OCI-LY1 (cell line): ENCODE data around the gene NDUFA11.

Experiments
- CTCF ChIP-seq: fragments of 200-600 bp; sonication (generic), shearing (Covaris generic); IDR thresholded peaks from 2 replicates; pipeline ENCODE4 v1.5.1; 2017; ENCODE audit warnings: mild to moderate bottlenecking, antibody characterized with exemption, low read length, moderate library complexity, mixed read lengths
- EZH2 ChIP-seq: fragments of 200-600 bp; sonication (generic), shearing (Covaris generic); IDR thresholded peaks from 2 replicates; pipeline ENCODE4 v1.8.0; 2017; ENCODE audit warnings: borderline replicate concordance, mixed run types, mild to moderate bottlenecking, antibody characterized with exemption, low read length, moderate library complexity, mixed read lengths

GRCh38 chr19:5895890-5896289 is 7.7 kb downstream of the NDUFA11 start:
- TF ChIP-seq CTCF (no peak), EZH2 (no peak)
